Upper lobe of left lung (tissue), 4 donors: ENCODE results near the gene ARHGEF38.
"Not testable (repeated sequence)": the region's sequence is repeated elsewhere in the genome, so short reads cannot be mapped to it uniquely, and the experiment has no call there.

ENCODE experiments used
- EP300 ChIP-seq, 4 donors: sonication (generic); formaldehyde crosslinking; IDR thresholded peaks; one replicate each; pipeline ENCODE4 v1.5.1; 2017; ENCODE audit warnings: antibody characterized with exemption in 4 of 4, control low read depth in 2 of 4
- POLR2A ChIP-seq, 4 donors: fragments of 450-650 bp; IDR thresholded peaks; one replicate each; pipeline ENCODE4 v1.5.1; 2016 to 2017; ENCODE audit warnings: antibody characterized with exemption in 4 of 4, mild to moderate bottlenecking in 2 of 4
- TF ChIP-seq, protein P1 (sequence below), 6 experiments: fragments of 450-650 bp in 4 of 6; fragments of 200-600 bp in 2 of 6; sonication (generic) in 2 of 6; IDR thresholded peaks; one replicate each; pipeline ENCODE4 v1.5.1; 2016 to 2019; ENCODE audit warnings: antibody characterized with exemption in 6 of 6

DNA sequence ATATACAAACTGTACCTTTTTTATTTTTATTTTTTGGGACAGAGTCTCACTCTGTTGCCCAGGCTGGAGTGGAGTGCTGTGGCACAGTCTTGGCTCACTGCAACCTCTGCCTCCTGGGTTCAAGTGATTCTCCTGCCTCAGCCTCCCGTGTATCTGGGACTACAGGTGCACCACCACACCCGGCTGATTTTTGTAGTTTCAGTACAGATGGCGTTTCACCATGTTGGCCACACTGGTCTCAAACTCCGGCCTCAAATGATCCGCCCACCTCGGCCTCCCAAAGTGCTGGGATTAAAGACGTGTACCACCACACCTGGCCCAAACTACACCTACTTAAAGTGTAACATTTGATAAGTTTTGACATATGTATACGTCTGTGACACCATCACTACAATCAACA, 143.4 kb downstream of the ARHGEF38 start:
- TF ChIP-seq, protein P1, sequence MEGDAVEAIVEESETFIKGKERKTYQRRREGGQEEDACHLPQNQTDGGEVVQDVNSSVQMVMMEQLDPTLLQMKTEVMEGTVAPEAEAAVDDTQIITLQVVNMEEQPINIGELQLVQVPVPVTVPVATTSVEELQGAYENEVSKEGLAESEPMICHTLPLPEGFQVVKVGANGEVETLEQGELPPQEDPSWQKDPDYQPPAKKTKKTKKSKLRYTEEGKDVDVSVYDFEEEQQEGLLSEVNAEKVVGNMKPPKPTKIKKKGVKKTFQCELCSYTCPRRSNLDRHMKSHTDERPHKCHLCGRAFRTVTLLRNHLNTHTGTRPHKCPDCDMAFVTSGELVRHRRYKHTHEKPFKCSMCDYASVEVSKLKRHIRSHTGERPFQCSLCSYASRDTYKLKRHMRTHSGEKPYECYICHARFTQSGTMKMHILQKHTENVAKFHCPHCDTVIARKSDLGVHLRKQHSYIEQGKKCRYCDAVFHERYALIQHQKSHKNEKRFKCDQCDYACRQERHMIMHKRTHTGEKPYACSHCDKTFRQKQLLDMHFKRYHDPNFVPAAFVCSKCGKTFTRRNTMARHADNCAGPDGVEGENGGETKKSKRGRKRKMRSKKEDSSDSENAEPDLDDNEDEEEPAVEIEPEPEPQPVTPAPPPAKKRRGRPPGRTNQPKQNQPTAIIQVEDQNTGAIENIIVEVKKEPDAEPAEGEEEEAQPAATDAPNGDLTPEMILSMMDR (IDR thresholded peaks at IDR 0.05): not testable (repeated sequence)
- not testable (repeated sequence) for TF ChIP-seq EP300, POLR2A (IDR thresholded peaks at IDR 0.05)
